Fibroblast of lung (primary cell): ENCODE measurements around the gene RARRES2.

Experiments used
- EZH2 ChIP-seq: IDR thresholded peaks from 2 replicates; pipeline ENCODE4 v1.5.1; 2012; ENCODE audit warnings: low read length, control low read depth, mild to moderate bottlenecking; ENCODE audit errors: missing control alignments
- TF ChIP-seq, protein P1 (sequence below), 2 donors: IDR thresholded peaks in 1 of 2; conservative IDR thresholded peaks in 1 of 2; 1 replicate in 1 of 2; 2 replicates in 1 of 2; pipeline ENCODE4 v1.5.1; 2011 to 2012; ENCODE audit warnings: low read length in 2 of 2, control low read depth in 1 of 2, inconsistent platforms in 1 of 2, low read depth in 1 of 2, mild to moderate bottlenecking in 1 of 2

DNA sequence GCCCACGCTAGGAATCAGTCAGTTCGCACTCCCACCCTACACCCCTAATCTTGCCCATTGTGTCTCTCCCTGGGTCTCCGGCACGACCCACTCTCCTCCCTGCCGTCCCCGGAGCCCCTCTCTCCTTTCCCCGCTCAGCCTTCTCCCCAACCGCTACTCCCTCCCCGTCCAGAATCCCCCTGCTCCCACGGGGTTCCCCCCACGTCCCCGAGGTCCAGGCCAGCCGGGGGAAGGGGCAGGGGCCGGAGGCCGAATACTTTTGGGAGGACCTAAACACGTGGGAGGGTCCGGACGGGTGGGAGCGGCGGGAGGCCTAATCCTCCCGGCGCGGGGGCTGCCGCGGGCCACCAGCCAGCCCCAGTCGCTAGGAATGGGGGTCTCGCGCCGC lies 560 bp downstream of the RARRES2 start:
- TF ChIP-seq, protein P1, sequence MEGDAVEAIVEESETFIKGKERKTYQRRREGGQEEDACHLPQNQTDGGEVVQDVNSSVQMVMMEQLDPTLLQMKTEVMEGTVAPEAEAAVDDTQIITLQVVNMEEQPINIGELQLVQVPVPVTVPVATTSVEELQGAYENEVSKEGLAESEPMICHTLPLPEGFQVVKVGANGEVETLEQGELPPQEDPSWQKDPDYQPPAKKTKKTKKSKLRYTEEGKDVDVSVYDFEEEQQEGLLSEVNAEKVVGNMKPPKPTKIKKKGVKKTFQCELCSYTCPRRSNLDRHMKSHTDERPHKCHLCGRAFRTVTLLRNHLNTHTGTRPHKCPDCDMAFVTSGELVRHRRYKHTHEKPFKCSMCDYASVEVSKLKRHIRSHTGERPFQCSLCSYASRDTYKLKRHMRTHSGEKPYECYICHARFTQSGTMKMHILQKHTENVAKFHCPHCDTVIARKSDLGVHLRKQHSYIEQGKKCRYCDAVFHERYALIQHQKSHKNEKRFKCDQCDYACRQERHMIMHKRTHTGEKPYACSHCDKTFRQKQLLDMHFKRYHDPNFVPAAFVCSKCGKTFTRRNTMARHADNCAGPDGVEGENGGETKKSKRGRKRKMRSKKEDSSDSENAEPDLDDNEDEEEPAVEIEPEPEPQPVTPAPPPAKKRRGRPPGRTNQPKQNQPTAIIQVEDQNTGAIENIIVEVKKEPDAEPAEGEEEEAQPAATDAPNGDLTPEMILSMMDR (conservative IDR thresholded peaks at IDR 0.05 in 1 of 2, IDR thresholded peaks at IDR 0.05 in 1 of 2; ENCODE audit: low read depth in 1 of 2, low read length in 2 of 2) = no peak
- TF ChIP-seq EZH2 = no peak
